OCI-LY3 (cell line): ENCODE results near the gene NPBWR2.
A peak's percentile ranks its signal among the peaks of the same experiment; 100 is the strongest.

Experiments used
- H2AFZ ChIP-seq: fragments of 200-600, 300-600 bp; shearing (Covaris generic); 2 replicates; pipeline ENCODE4 v1.6.0; 2014; ENCODE audit warnings: antibody characterized with exemption, low read depth, low read length
- H3K27ac ChIP-seq: fragments of 200-600, 300-600 bp; sonication (generic); 2 replicates; pipeline ENCODE4 v1.5.1; 2014; ENCODE audit warnings: mild to moderate bottlenecking, low read length, moderate library complexity, mixed read lengths
- H3K27me3 ChIP-seq: fragments of 200-600, 300-600 bp; sonication (generic); 2 replicates; pipeline ENCODE4 v1.6.1; 2014; ENCODE audit warnings: low read depth, low read length, mixed read lengths
- H3K36me3 ChIP-seq: fragments of 200-600, 300-600 bp; sonication (generic); replicated peaks from 2 replicates; pipeline ENCODE3; 2014; ENCODE audit warnings: low read depth, low read length, mixed read lengths
- H3K4me1 ChIP-seq: fragments of 300-600, 200-600 bp; sonication (generic); 2 replicates; pipeline ENCODE4 v1.6.1; 2014; ENCODE audit warnings: low read length, mixed read lengths
- H3K4me2 ChIP-seq: fragments of 200-600, 300-600 bp; sonication (generic); 2 replicates; pipeline ENCODE4 v1.6.1; 2014; ENCODE audit warnings: low read length, mixed read lengths
- H3K4me3 ChIP-seq: fragments of 300-600, 200-600 bp; sonication (generic); 2 replicates; pipeline ENCODE4 v1.5.1; 2014; ENCODE audit warnings: antibody characterized with exemption, mild to moderate bottlenecking, low read length, moderate library complexity
- H3K79me2 ChIP-seq: fragments of 300-600, 200-600 bp; shearing (Covaris generic); 2 replicates; pipeline ENCODE4 v1.6.1; 2014; ENCODE audit warnings: mild to moderate bottlenecking, low read length, mixed read lengths
- H3K9ac ChIP-seq: fragments of 300-600, 200-600 bp; shearing (Covaris generic); 2 replicates; pipeline ENCODE4 v1.6.0; 2014; ENCODE audit warnings: mild to moderate bottlenecking, low read length, moderate library complexity
- H3K9me3 ChIP-seq: fragments of 200-600, 300-600 bp; shearing (Covaris generic); 2 replicates; pipeline ENCODE4 v1.6.1; 2014; ENCODE audit warnings: low read length, mixed read lengths; ENCODE audit not compliant: insufficient read depth
- H4K20me1 ChIP-seq: fragments of 200-600, 300-600 bp; sonication (generic); 2 replicates; pipeline ENCODE4 v1.6.1; 2016; ENCODE audit warnings: low read length, mixed read lengths; ENCODE audit not compliant: insufficient read depth
- CTCF ChIP-seq: fragments of 200-600, 300-600 bp; sonication (generic); IDR thresholded peaks from 2 replicates; pipeline ENCODE4 v1.5.1; 2014; ENCODE audit warnings: antibody characterized with exemption, low read length, low read depth
- EZH2phosphoT487 ChIP-seq: fragments of 200-600 bp; shearing (Covaris generic); IDR thresholded peaks from 2 replicates; pipeline ENCODE4 v1.6.1; 2018; ENCODE audit warnings: antibody characterized with exemption, mixed run types, low read depth

The NPBWR2 gene

GRCh38 chr20:64095927-64096326 is 11.4 kb downstream of the NPBWR2 start:
- Histone ChIP-seq H3K4me3 (no peak overlapping the region), H3K9ac (no peak overlapping the region), H2AFZ (no peak overlapping the region), H4K20me1 (no peaks in the 10 kb centered on the region), H3K4me1 (peaks cover 25% of the 10 kb centered on the region), H3K27ac (no peak overlapping the region), H3K36me3 (no peaks in the 10 kb centered on the region), H3K4me2 (peak overlapping the region; percentile 37), H3K9me3 (no peaks in the 10 kb centered on the region), H3K79me2 (no peaks in the 10 kb centered on the region), H3K27me3 (peaks cover 7% of the 10 kb centered on the region)
- TF ChIP-seq EZH2phosphoT487 (no peak), CTCF (no peak)

- no peaks in the 10 kb centered on the region for H3K9me3 ChIP-seq
- no peak overlapping the region for H3K9ac ChIP-seq
- H3K4me3 ChIP-seq: no peak overlapping the region
- H3K27ac ChIP-seq: no peak overlapping the region
- TF ChIP-seq CTCF (no peak), EZH2phosphoT487 (no peak)
- no peaks in the 10 kb centered on the region for H4K20me1 ChIP-seq
- H2AFZ ChIP-seq: no peak overlapping the region
- peaks cover 4% of the 10 kb centered on the region; the same call in 1 of the 2 replicates for H3K27me3 ChIP-seq
- H3K36me3 ChIP-seq: no peaks in the 10 kb centered on the region
- no peaks in the 10 kb centered on the region for H3K79me2 ChIP-seq
- peaks cover 20% of the 10 kb centered on the region for H3K4me1 ChIP-seq
- H3K4me2 ChIP-seq: peak overlapping the region; percentile 37
These were observed 11.9 kb downstream of the NPBWR2 start for GRCh38 chr20:64095455-64095854.

- Histone ChIP-seq H3K9ac (no peak overlapping the region), H3K27me3 (no peaks in the 10 kb centered on the region), H4K20me1 (0 out of 2 replicates have a peak, but pooled peaks cover 4% of the 10 kb centered on the region), H3K9me3 (no peaks in the 10 kb centered on the region), H3K79me2 (no peaks in the 10 kb centered on the region), H3K27ac (no peak overlapping the region), H3K4me2 (no peak overlapping the region), H2AFZ (no peak overlapping the region), H3K36me3 (no peaks in the 10 kb centered on the region), H3K4me3 (no peak overlapping the region), H3K4me1 (peaks cover 10% of the 10 kb centered on the region)
- TF ChIP-seq EZH2phosphoT487: no peak
- no peak for TF ChIP-seq CTCF
These were observed 14.3 kb downstream of the NPBWR2 start for GRCh38 chr20:64093013-64093503.

GRCh38 chr20:64092258-64093012 is 14.9 kb downstream of the NPBWR2 start:
- Histone ChIP-seq H3K4me3 (no peak overlapping the region), H3K79me2 (no peaks in the 10 kb centered on the region), H3K4me1 (peaks cover 10% of the 10 kb centered on the region), H2AFZ (no peak overlapping the region), H3K36me3 (no peaks in the 10 kb centered on the region), H3K4me2 (no peak overlapping the region), H3K9ac (no peak overlapping the region), H4K20me1 (0 out of 2 replicates have a peak, but pooled peaks cover 4% of the 10 kb centered on the region), H3K27ac (no peak overlapping the region), H3K27me3 (no peaks in the 10 kb centered on the region), H3K9me3 (no peaks in the 10 kb centered on the region)
- TF ChIP-seq EZH2phosphoT487: no peak
- TF ChIP-seq CTCF: no peak
